IMR-90 (cell line): ENCODE data around the gene BRAT1. TPM values are rescaled to one million over a fixed set of nuclear protein-coding genes. Genes with fewer than 3 reads are reported as not detected.

Experiments used
- ATAC-seq: fragments of 200-7000 bp; cut with Tn5 transposase; 2 replicates; pipeline ENCODE4 v1.9.1; 2020; ENCODE audit warnings: low read depth, mild to moderate bottlenecking, moderate library complexity
- BruUV-seq: library from RNA; stranded (reverse); fragments of 400-500 nt; replicated peaks from 2 replicates; lab custom pipeline; 2021; lab: Mats Ljungman, UMichigan
- CTCF ChIA-PET: fragments of 300-600 bp; formaldehyde crosslinking; extraction: SDS; loops from one replicate; lab custom pipeline; 2021; ENCODE audit warnings: antibody characterized with exemption; lab: Yijun Ruan, JAX
- POLR2A ChIA-PET: fragments of 300-600 bp; sonication (Branson Sonifier 250); formaldehyde crosslinking; loops from one replicate; lab custom pipeline; 2022; ENCODE audit warnings: antibody characterized with exemption; ENCODE audit not compliant: unreplicated experiment; lab: Charles Lee
- DNase-seq: peaks from one replicate; pipeline ENCODE4 v3.0.0; 2013
- H2AFZ ChIP-seq: replicated peaks from 2 replicates; pipeline ENCODE3; 2013; ENCODE audit warnings: low read length, mild to moderate bottlenecking; ENCODE audit not compliant: poor library complexity
- H2AK5ac ChIP-seq: 2 replicates; pipeline ENCODE4 v1.6.1; 2013; ENCODE audit warnings: low read depth, low read length, inconsistent platforms
- H2AK9ac ChIP-seq: replicated peaks from 2 replicates; pipeline ENCODE3; 2013; ENCODE audit warnings: mild to moderate bottlenecking, low read depth, low read length, moderate library complexity; ENCODE audit not compliant: poor library complexity
- H2BK120ac ChIP-seq: 2 replicates; pipeline ENCODE4 v1.6.1; 2013; ENCODE audit warnings: low read depth, low read length, inconsistent platforms
- H2BK15ac ChIP-seq: 3 replicates; pipeline ENCODE4 v1.6.1; 2013; ENCODE audit warnings: low read depth, low read length, inconsistent platforms
- H2BK20ac ChIP-seq: 2 replicates; pipeline ENCODE4 v1.6.1; 2013; ENCODE audit warnings: low read depth, mild to moderate bottlenecking, inconsistent platforms, low read length, moderate library complexity
- H2BK5ac ChIP-seq: 2 replicates; pipeline ENCODE4 v1.6.1; 2013; ENCODE audit warnings: mild to moderate bottlenecking, low read depth, low read length, inconsistent platforms; ENCODE audit not compliant: poor library complexity, severe bottlenecking
- H3K14ac ChIP-seq: replicated peaks from 2 replicates; pipeline ENCODE4 v1.6.1; 2013; ENCODE audit warnings: low read depth, low read length, inconsistent platforms
- H3K18ac ChIP-seq: 2 replicates; pipeline ENCODE4 v1.6.1; 2013; ENCODE audit warnings: low read depth, low read length, control low read depth
- H3K23ac ChIP-seq: 2 replicates; pipeline ENCODE4 v1.6.1; 2013; ENCODE audit warnings: low read depth, low read length, inconsistent platforms
- H3K27ac ChIP-seq: 2 replicates; pipeline ENCODE4 v1.5.1; 2013; ENCODE audit warnings: mild to moderate bottlenecking, control low read depth, low read length; ENCODE audit not compliant: insufficient read depth
- H3K27me3 ChIP-seq: 2 replicates; pipeline ENCODE4 v1.6.1; 2013; ENCODE audit warnings: low read length; ENCODE audit not compliant: control insufficient read depth, insufficient read depth
- H3K36me3 ChIP-seq: 2 replicates; pipeline ENCODE4 v1.6.1; 2013; ENCODE audit warnings: low read length, mixed read lengths; ENCODE audit not compliant: control insufficient read depth, insufficient read depth
- H3K4ac ChIP-seq: 2 replicates; pipeline ENCODE4 v1.6.1; 2013; ENCODE audit warnings: low read depth, low read length, inconsistent platforms
- H3K4me1 ChIP-seq: 2 replicates; pipeline ENCODE4 v1.6.1; 2013; ENCODE audit warnings: low read length, mixed read lengths; ENCODE audit not compliant: control insufficient read depth, insufficient read depth
- H3K4me2 ChIP-seq: 2 replicates; pipeline ENCODE4 v1.6.1; 2013; ENCODE audit warnings: low read depth, mild to moderate bottlenecking, control low read depth, low read length, moderate library complexity
- H3K4me3 ChIP-seq: 2 replicates; pipeline ENCODE4 v1.5.1; 2013; ENCODE audit warnings: low read depth, mild to moderate bottlenecking, control low read depth, low read length, moderate library complexity; ENCODE audit not compliant: insufficient read depth
- H3K56ac ChIP-seq: 2 replicates; pipeline ENCODE4 v1.6.1; 2013; ENCODE audit warnings: low read length, inconsistent platforms; ENCODE audit not compliant: insufficient read depth; ENCODE audit errors: extremely low read depth
- H3K79me1 ChIP-seq, 2 experiments: 2 replicates each; pipeline ENCODE4 v1.6.1; 2013; ENCODE audit warnings: low read length in 2 of 2, inconsistent platforms in 1 of 2, low read depth in 1 of 2
- H3K9ac ChIP-seq: 2 replicates; pipeline ENCODE4 v1.6.1; 2013; ENCODE audit warnings: low read depth, low read length, control low read depth
- H3K9me1 ChIP-seq: 2 replicates; pipeline ENCODE4 v1.6.1; 2013; ENCODE audit warnings: low read length, inconsistent platforms; ENCODE audit not compliant: insufficient read depth
- H3K9me3 ChIP-seq: 2 replicates; pipeline ENCODE4 v1.6.1; 2013; ENCODE audit warnings: low read length; ENCODE audit not compliant: control insufficient read depth, insufficient read depth
- H4K20me1 ChIP-seq: 2 replicates; pipeline ENCODE4 v1.6.1; 2013; ENCODE audit warnings: low read length, inconsistent platforms; ENCODE audit not compliant: insufficient read depth
- H4K5ac ChIP-seq: 2 replicates; pipeline ENCODE4 v1.6.1; 2013; ENCODE audit warnings: mild to moderate bottlenecking, low read depth, low read length, control low read depth
- H4K8ac ChIP-seq, 2 experiments: 2 replicates each; pipeline ENCODE4 v1.6.1; 2013; ENCODE audit warnings: low read depth in 2 of 2, low read length in 2 of 2, control low read depth in 1 of 2, inconsistent platforms in 1 of 2
- H4K91ac ChIP-seq: 2 replicates; pipeline ENCODE4 v1.6.1; 2013; ENCODE audit warnings: low read depth, low read length, inconsistent platforms; ENCODE audit not compliant: insufficient read depth
- BHLHE40 ChIP-seq: fragments of 150-350 bp; IDR thresholded peaks from 2 replicates; pipeline ENCODE4 v1.6.1; 2016; ENCODE audit warnings: mild to moderate bottlenecking, low read depth, low read length
- CEBPB ChIP-seq: IDR thresholded peaks from 2 replicates; pipeline ENCODE4 v1.6.1; 2012; ENCODE audit warnings: low read depth, low read length, improper control_type of control experiment
- CHD1 ChIP-seq: IDR thresholded peaks from 2 replicates; pipeline ENCODE4 v1.6.1; 2012; ENCODE audit warnings: low read depth, low read length, improper control_type of control experiment
- CTCF ChIP-seq: conservative IDR thresholded peaks from 2 replicates; pipeline ENCODE4 v1.5.1; 2012; ENCODE audit warnings: mild to moderate bottlenecking, low read depth, low read length, improper control_type of control experiment
- ELK1 ChIP-seq: fragments of 150-350 bp; IDR thresholded peaks from 2 replicates; pipeline ENCODE4 v1.6.1; 2016; ENCODE audit warnings: low read depth, mild to moderate bottlenecking, low read length, moderate library complexity, borderline replicate concordance
- FOS ChIP-seq: fragments of 150-350 bp; IDR thresholded peaks from 2 replicates; pipeline ENCODE4 v1.6.1; 2016; ENCODE audit warnings: low read depth, low read length
- MAFK ChIP-seq: IDR thresholded peaks from 2 replicates; pipeline ENCODE4 v1.6.1; 2012; ENCODE audit warnings: low read depth, low read length, improper control_type of control experiment
- MAZ ChIP-seq: IDR thresholded peaks from 2 replicates; pipeline ENCODE4 v1.6.1; 2012; ENCODE audit warnings: low read depth, mild to moderate bottlenecking, low read length, improper control_type of control experiment, moderate library complexity, borderline replicate concordance
- MXI1 ChIP-seq: IDR thresholded peaks from 2 replicates; pipeline ENCODE4 v1.6.1; 2012; ENCODE audit warnings: low read depth, mild to moderate bottlenecking, low read length, moderate library complexity, borderline replicate concordance
- NFE2L2 ChIP-seq: fragments of 150-350 bp; IDR thresholded peaks from 2 replicates; pipeline ENCODE4 v1.6.1; 2016; ENCODE audit warnings: low read depth, mild to moderate bottlenecking, low read length
- POLR2A ChIP-seq: IDR thresholded peaks from 2 replicates; pipeline ENCODE4 v1.6.1; 2012; ENCODE audit warnings: mild to moderate bottlenecking, low read depth, low read length
- RAD21 ChIP-seq: IDR thresholded peaks from 2 replicates; pipeline ENCODE4 v1.6.1; 2012; ENCODE audit warnings: low read length, improper control_type of control experiment
- RCOR1 ChIP-seq: IDR thresholded peaks from 2 replicates; pipeline ENCODE4 v1.6.1; 2012; ENCODE audit warnings: mild to moderate bottlenecking, low read length, improper control_type of control experiment; ENCODE audit not compliant: insufficient replicate concordance
- RFX5 ChIP-seq: IDR thresholded peaks from 2 replicates; pipeline ENCODE4 v1.8.0; 2012; ENCODE audit warnings: low read depth, mild to moderate bottlenecking, low read length, moderate library complexity
- SMC3 ChIP-seq: fragments of 150-350 bp; IDR thresholded peaks from 2 replicates; pipeline ENCODE4 v1.6.1; 2016; ENCODE audit warnings: low read depth, mild to moderate bottlenecking, antibody characterized with exemption, low read length, moderate library complexity
- USF2 ChIP-seq: fragments of 150-350 bp; IDR thresholded peaks from 2 replicates; pipeline ENCODE4 v1.6.1; 2017; ENCODE audit warnings: mild to moderate bottlenecking, antibody characterized with exemption, low read length, low read depth
- WGBS, 2 experiments: methylation state at CpG; one replicate each; pipeline versions ENCODE4 v1.1.5 to v1.1.7; 2013; ENCODE audit warnings: missing lambda C conversion rate in 2 of 2; ENCODE audit not compliant: insufficient read length in 1 of 2; ENCODE audit errors: extremely low coverage in 2 of 2; 5-methylcytosine and 5-hydroxymethylcytosine counted together
- dilution Hi-C: fragments of 300-500 bp; cut with HindIII; formaldehyde crosslinking; loops from one replicate; pipeline ENCODE4 v1.14.3; 2018; ENCODE audit warnings: low sequenced_read_pairs; ENCODE audit not compliant: unreplicated experiment
- in situ Hi-C: fragments of 300-500 bp; cut with MboI; formaldehyde crosslinking; loops from 3 replicates; pipeline ENCODE4 v1.14.3; 2019; ENCODE audit warnings: low sequenced_read_pairs, inconsistent platforms, mixed read lengths
- intact Hi-C: fragments of 100-400 bp; cut with micrococcal nuclease; formaldehyde crosslinking; loops from 2 replicates; pipeline ENCODE4 v1.10.0; 2022
- polyA plus RNA-seq, 3 experiments: library from polyadenylated mRNA; depleted of rRNA; stranded (reverse); fragments of >200 nt; gene quantifications; 2 replicates each; pipeline ENCODE4 v1.2.3, GENCODE V29; 2012; ENCODE audit warnings: low replicate concordance in 1 of 3
- total RNA-seq: library from RNA; depleted of rRNA; stranded (reverse); fragments of >200 nt; gene quantifications from 2 replicates; pipeline ENCODE4 v1.2.3, GENCODE V29; 2012

The BRAT1 gene
- total and polyA plus RNA-seq, 2 of the 4 experiments (the other 2 are of a cell fraction): 6.8 to 21.9 TPM

- Histone ChIP-seq H3K27me3 (peaks cover 6% of the 10 kb centered on the region; the same call in 1 of the 2 replicates), H3K56ac (no peak overlapping the region), H3K4me3 (no peak overlapping the region), H3K36me3 (no peaks in the 10 kb centered on the region), H3K4me2 (no peak overlapping the region), H3K79me1 (no peaks in the 10 kb centered on the region), H4K8ac (no peak overlapping the region), H2BK5ac (no peak overlapping the region), H3K4me1 (peaks cover 3% of the 10 kb centered on the region; the same call in 1 of the 2 replicates), H2BK120ac (no peak overlapping the region), H2AK9ac (no peak overlapping the region), H3K18ac (no peak overlapping the region), H3K9me3 (no peaks in the 10 kb centered on the region), H3K27ac (no peak overlapping the region), H2BK15ac (no peak overlapping the region), H3K23ac (no peak overlapping the region), H3K9me1 (no peaks in the 10 kb centered on the region), H4K91ac (no peak overlapping the region), H3K4ac (no peak overlapping the region), H2AK5ac (no peak overlapping the region), H4K5ac (no peak overlapping the region), H2AFZ (no peak overlapping the region), H3K9ac (no peak overlapping the region), H3K14ac (no peak overlapping the region), H2BK20ac (no peak overlapping the region), H4K20me1 (no peaks in the 10 kb centered on the region)
- ChIA-PET POLR2A (no interaction called here), CTCF (no interaction called here)
- dilution Hi-C loops (no loop called here), intact Hi-C loops (loop anchor here (2.0 kb wide), 1 partner anchor 17 kb away; no protein-coding TSS in a partner anchor), in situ Hi-C loops (no loop called here)
- no peak for ATAC-seq
- no peak for DNase-seq
- TF ChIP-seq POLR2A (no peak), RAD21 (no peak), BHLHE40 (no peak), SMC3 (no peak), NFE2L2 (no peak), USF2 (no peak), CHD1 (no peak), RCOR1 (no peak), MXI1 (no peak), CEBPB (no peak), MAZ (no peak), CTCF (no peak), RFX5 (no peak), ELK1 (no peak), FOS (no peak), MAFK (no peak)
- BruUV-seq: no TSS peak
- 76% methylated on average over 14 of the region's 27 CpGs; no CpG with 5 or more reads in 1 of the 2 experiments for WGBS, 2 experiments
These were observed 55.4 kb downstream of the BRAT1 start for GRCh38 chr7:2499719-2500430.
